BJ (cell line): ENCODE results near the gene UQCR11. TPM values are rescaled to one million over a fixed set of nuclear protein-coding genes. Genes with fewer than 3 reads are reported as not detected.

ENCODE experiments used
- CTCF ChIA-PET: fragments of 350-600 bp; formaldehyde crosslinking; extraction: SDS; loops from one replicate; lab custom pipeline; 2021; ENCODE audit warnings: antibody characterized with exemption, inconsistent platforms; lab: Yijun Ruan, JAX
- POLR2A ChIA-PET: fragments of 300-600 bp; sonication (Branson Sonifier 250); formaldehyde crosslinking; extraction: SDS; loops from one replicate; lab custom pipeline; 2021; ENCODE audit warnings: antibody characterized with exemption; lab: Charles Lee
- DNase-seq: peaks from one replicate; pipeline ENCODE4 v3.0.0-alpha.2; 2011; ENCODE audit warnings: low read depth
- H3K27me3 ChIP-seq: 2 replicates; pipeline ENCODE4 v1.6.0; 2011; ENCODE audit warnings: low read length; ENCODE audit not compliant: control insufficient read depth, insufficient read depth
- H3K36me3 ChIP-seq: 2 replicates; pipeline ENCODE4 v1.5.1; 2011; ENCODE audit warnings: low read length; ENCODE audit not compliant: control insufficient read depth, insufficient read depth
- H3K4me3 ChIP-seq: 2 replicates; pipeline ENCODE4 v1.5.1; 2011; ENCODE audit warnings: low read depth, mild to moderate bottlenecking, control low read depth, low read length
- CTCF ChIP-seq: IDR thresholded peaks from 2 replicates; pipeline ENCODE4 v1.5.1; 2011; ENCODE audit warnings: low read depth, mild to moderate bottlenecking, control low read depth, inconsistent platforms, low read length, moderate library complexity; ENCODE audit not compliant: insufficient read depth
- polyA minus RNA-seq: library from RNA; depleted of rRNA, polyadenylated mRNA; stranded (reverse); fragments of >200 nt; gene quantifications from 2 replicates; pipeline ENCODE4 v1.2.3, GENCODE V29; 2011; rRNA and poly(A)+ RNA removed
- polyA plus RNA-seq: library from polyadenylated mRNA; depleted of rRNA; stranded (reverse); fragments of >200 nt; gene quantifications from 2 replicates; pipeline ENCODE4 v1.2.3, GENCODE V29; 2011; rRNA removed

The UQCR11 gene
- polyA plus RNA-seq = 177 and 213 TPM in 2 replicates
- 20.0 and 30.9 TPM in 2 replicates for polyA minus RNA-seq

- DNase-seq = peak; percentile 81
Measured at GRCh38 chr19:1605236-1606137, at the start of gene UQCR11. TSS of gene UQCR11 (minus strand) at chr19:1605462. CDS start at chr19:1605409, 53 bp downstream.

GRCh38 chr19:1654178-1654792, 49.0 kb upstream of the UQCR11 start:
- POLR2A ChIA-PET = no interaction called here
- Histone ChIP-seq H3K4me3 (no peak overlapping the region), H3K27me3 (no peaks in the 10 kb centered on the region), H3K36me3 (peaks cover 4% of the 10 kb centered on the region)
- CTCF ChIA-PET = interaction anchor here (0.9 to 4.2 kb wide), 2 partner anchors 18 to 19 kb away, joined by 3 to 15 read pairs; no protein-coding TSS in a partner anchor
- DNase-seq = no peak
- TF ChIP-seq CTCF = no peak

More at GRCh38 chr19:1605236-1606137, at the start of gene UQCR11:
- POLR2A ChIA-PET = no interaction called here
- CTCF ChIA-PET = interaction anchor here (0.7 to 2.6 kb wide), 12 partner anchors 12 to 191 kb away, joined by 3 to 18 read pairs (median 4); partner anchors contain the start of gene TCF3
- TF ChIP-seq CTCF = peak; percentile 74
- Histone ChIP-seq H3K36me3 (peaks cover 10% of the 10 kb centered on the region), H3K27me3 (no peaks in the 10 kb centered on the region), H3K4me3 (peak within 1 kb of the TSS; percentile 99)

GRCh38 chr19:1653300-1653628, 48.0 kb upstream of the UQCR11 start:
- peaks cover 11% of the 10 kb centered on the region for H3K36me3 ChIP-seq
- peak overlapping the region; percentile 41 for H3K4me3 ChIP-seq
- POLR2A ChIA-PET = no interaction called here
- no peak for DNase-seq
- no peaks in the 10 kb centered on the region for H3K27me3 ChIP-seq
- CTCF ChIA-PET = interaction anchor here (0.6 to 4.2 kb wide), 3 partner anchors 19 to 128 kb away, joined by 3 to 15 read pairs (median 4); no protein-coding TSS in a partner anchor
- no peak for TF ChIP-seq CTCF

GRCh38 chr19:1652471-1653299, 47.4 kb upstream of the UQCR11 start, which contains the start of gene TCF3:
TSS of gene TCF3 (minus strand) at chr19:1652615. CDS start at chr19:1650248, 2,367 bp downstream.
- POLR2A ChIA-PET = no interaction called here

More at GRCh38 chr19:1652471-1653299, 47.4 kb upstream of the UQCR11 start, which contains the start of gene TCF3:
- peak; percentile 87 for DNase-seq
- no peak for TF ChIP-seq CTCF
- H3K27me3 ChIP-seq = no peaks in the 10 kb centered on the region
- CTCF ChIA-PET = interaction anchor here (0.6 to 4.2 kb wide), 5 partner anchors 20 to 209 kb away, joined by 3 to 15 read pairs (median 4); partner anchors contain the start of gene UQCR11
- H3K4me3 ChIP-seq = peak within 1 kb of the TSS; percentile 78
- H3K36me3 ChIP-seq = peaks cover 11% of the 10 kb centered on the region
